SK-N-SH (cell line): ENCODE measurements around the gene CYP26B1. TPM values are rescaled to one million over a fixed set of nuclear protein-coding genes. Genes with fewer than 3 reads are reported as not detected.

Source experiments
- CTCF ChIA-PET: fragments of 300-600, 350-600 bp; formaldehyde crosslinking; extraction: SDS; loops from one replicate; lab custom pipeline; 2021; lab: Yijun Ruan, JAX
- POLR2A ChIA-PET: fragments of 350-600 bp; sonication (Branson Sonifier 250); formaldehyde crosslinking; extraction: SDS; loops from one replicate; lab custom pipeline; 2020; ENCODE audit warnings: antibody characterized with exemption, inconsistent platforms; lab: Yijun Ruan, JAX
- DNase-seq: peaks from one replicate; pipeline ENCODE4 v3.0.0; 2012
- H2AFZ ChIP-seq: fragments of 200-600 bp; sonication (generic); 2 replicates; pipeline ENCODE4 v1.8.1; 2016; ENCODE audit warnings: antibody characterized with exemption, mild to moderate bottlenecking, low read depth
- H3F3A ChIP-seq: fragments of 200-600 bp; sonication (generic); replicated peaks from 2 replicates; pipeline ENCODE3; 2016; ENCODE audit warnings: antibody characterized with exemption, mild to moderate bottlenecking; ENCODE audit not compliant: insufficient read depth
- H3K27ac ChIP-seq, 2 experiments: fragments of 200-500 bp in 1 of 2; fragments of 200-600 bp in 1 of 2; sonication (Bioruptor generic) in 1 of 2; sonication (generic), shearing (Covaris generic) in 1 of 2; 2 replicates each; pipeline versions ENCODE4 v1.5.1 to v1.6.1; 2014 to 2016; ENCODE audit warnings: low read depth in 2 of 2, inconsistent platforms in 1 of 2, low read length in 1 of 2, mild to moderate bottlenecking in 1 of 2, mixed read lengths in 1 of 2
- H3K27me3 ChIP-seq: fragments of 200-600 bp; sonication (generic), shearing (Covaris generic); 2 replicates; pipeline ENCODE4 v1.6.1; 2016; ENCODE audit warnings: mixed run types; ENCODE audit not compliant: insufficient read depth
- H3K36me3 ChIP-seq, 2 experiments: fragments of 200-500 bp in 1 of 2; fragments of 200-600 bp in 1 of 2; sonication (Bioruptor generic) in 1 of 2; sonication (generic) in 1 of 2; replicated peaks in 1 of 2; 2 replicates each; pipeline versions ENCODE3 to v1.5.1; 2014 to 2016; ENCODE audit warnings: low read length in 1 of 2, mild to moderate bottlenecking in 1 of 2; ENCODE audit not compliant: insufficient read depth in 2 of 2, control insufficient read depth in 1 of 2
- H3K4me1 ChIP-seq, 2 experiments: fragments of 200-500 bp in 1 of 2; fragments of 200-600 bp in 1 of 2; sonication (Bioruptor generic) in 1 of 2; sonication (generic), shearing (Covaris generic) in 1 of 2; 2 replicates each; pipeline versions ENCODE4 v1.5.1 to v1.6.1; 2014 to 2016; ENCODE audit warnings: low read depth in 1 of 2, low read length in 1 of 2, mixed run types in 1 of 2; ENCODE audit not compliant: insufficient read depth in 2 of 2, control insufficient read depth in 1 of 2
- H3K4me2 ChIP-seq: fragments of 200-600 bp; sonication (generic), shearing (Covaris generic); 2 replicates; pipeline ENCODE4 v1.6.1; 2017; ENCODE audit warnings: mixed run types
- H3K4me3 ChIP-seq, 2 experiments: fragments of 200-500 bp in 1 of 2; fragments of 200-600 bp in 1 of 2; sonication (Bioruptor generic) in 1 of 2; sonication (generic), shearing (Covaris generic) in 1 of 2; 2 replicates each; pipeline versions ENCODE4 v1.5.1 to v1.8.1; 2014 to 2016; ENCODE audit warnings: low read depth in 2 of 2, inconsistent platforms in 1 of 2, low read length in 1 of 2, mild to moderate bottlenecking in 1 of 2, mixed read lengths in 1 of 2, moderate library complexity in 1 of 2
- H3K79me2 ChIP-seq: fragments of 200-600 bp; sonication (generic); 2 replicates; pipeline ENCODE4 v1.8.1; 2017; ENCODE audit warnings: mild to moderate bottlenecking; ENCODE audit not compliant: insufficient read depth
- H3K9ac ChIP-seq: fragments of 200-600 bp; sonication (generic); 2 replicates; pipeline ENCODE4 v1.6.1; 2017; ENCODE audit warnings: mixed run types
- H3K9me2 ChIP-seq: fragments of 200-600 bp; sonication (generic); 2 replicates; pipeline ENCODE4 v1.6.1; 2017; ENCODE audit warnings: mixed run types
- H3K9me3 ChIP-seq: fragments of 200-600 bp; sonication (generic); 2 replicates; pipeline ENCODE4 v1.6.1; 2017; ENCODE audit warnings: mixed run types, mild to moderate bottlenecking, moderate library complexity
- H4K20me1 ChIP-seq: fragments of 200-600 bp; sonication (generic); 2 replicates; pipeline ENCODE4 v1.6.1; 2017; ENCODE audit warnings: mild to moderate bottlenecking, mixed run types; ENCODE audit not compliant: insufficient read depth
- ELF1 ChIP-seq: IDR thresholded peaks from 2 replicates; pipeline ENCODE4 v1.4.0; 2012
- EP300 ChIP-seq, 2 experiments: IDR thresholded peaks; 2 replicates each; pipeline versions ENCODE4 v1.4.0 to v1.6.1; 2012; ENCODE audit warnings: borderline replicate concordance in 1 of 2, low read depth in 1 of 2, low read length in 1 of 2
- EZH2phosphoT487 ChIP-seq: fragments of 200-600 bp; sonication (generic); IDR thresholded peaks from 2 replicates; pipeline ENCODE4 v1.6.1; 2017; ENCODE audit warnings: low read depth, mixed run types, mild to moderate bottlenecking, antibody characterized with exemption, moderate library complexity, borderline replicate concordance
- FOSL2 ChIP-seq: IDR thresholded peaks from 2 replicates; pipeline ENCODE4 v1.4.0; 2012; ENCODE audit warnings: low read depth, mild to moderate bottlenecking, moderate library complexity, borderline replicate concordance
- FOXM1 ChIP-seq: IDR thresholded peaks from 2 replicates; pipeline ENCODE4 v1.4.0; 2012; ENCODE audit warnings: low read depth, mild to moderate bottlenecking
- GABPA ChIP-seq: IDR thresholded peaks from 2 replicates; pipeline ENCODE4 v1.4.0; 2012; ENCODE audit warnings: low read depth, mild to moderate bottlenecking
- MEF2A ChIP-seq: IDR thresholded peaks from 2 replicates; pipeline ENCODE4 v1.4.0; 2012; ENCODE audit warnings: low read depth, borderline replicate concordance
- MXI1 ChIP-seq: IDR thresholded peaks from 2 replicates; pipeline ENCODE4 v1.6.1; 2012; ENCODE audit warnings: mild to moderate bottlenecking, low read depth, low read length, improper control_type of control experiment
- NFIC ChIP-seq: IDR thresholded peaks from 2 replicates; pipeline ENCODE4 v1.4.0; 2012; ENCODE audit warnings: borderline replicate concordance
- NRF1 ChIP-seq: IDR thresholded peaks from 2 replicates; pipeline ENCODE4 v1.6.1; 2012; ENCODE audit warnings: low read depth, mild to moderate bottlenecking, low read length
- POLR2AphosphoS5 ChIP-seq: IDR thresholded peaks from 2 replicates; pipeline ENCODE4 v1.6.1; 2012; ENCODE audit warnings: low read depth, low read length
- RAD21 ChIP-seq: IDR thresholded peaks from 2 replicates; pipeline ENCODE4 v1.6.1; 2012; ENCODE audit warnings: mild to moderate bottlenecking, low read length
- RCOR1 ChIP-seq: fragments of 150-350 bp; IDR thresholded peaks from 2 replicates; pipeline ENCODE4 v1.6.1; 2017; ENCODE audit warnings: antibody characterized with exemption, low read length
- RFX5 ChIP-seq: IDR thresholded peaks from 2 replicates; pipeline ENCODE4 v1.6.1; 2012; ENCODE audit warnings: mild to moderate bottlenecking, improper control_type of control experiment, low read length
- SIN3A ChIP-seq: IDR thresholded peaks from 2 replicates; pipeline ENCODE4 v1.6.1; 2012; ENCODE audit warnings: low read depth, mild to moderate bottlenecking, low read length, moderate library complexity, borderline replicate concordance
- SMC3 ChIP-seq: IDR thresholded peaks from 2 replicates; pipeline ENCODE4 v1.6.1; 2012; ENCODE audit warnings: low read depth, low read length, improper control_type of control experiment
- TAF1 ChIP-seq: IDR thresholded peaks from 2 replicates; pipeline ENCODE4 v1.6.1; 2012; ENCODE audit warnings: low read depth, mild to moderate bottlenecking, low read length, moderate library complexity, borderline replicate concordance
- TCF12 ChIP-seq: IDR thresholded peaks from 2 replicates; pipeline ENCODE4 v1.4.0; 2012
- TEAD4 ChIP-seq: IDR thresholded peaks from 2 replicates; pipeline ENCODE4 v1.4.0; 2012; ENCODE audit warnings: mild to moderate bottlenecking, borderline replicate concordance; ENCODE audit not compliant: insufficient read depth
- USF1 ChIP-seq: IDR thresholded peaks from 2 replicates; pipeline ENCODE4 v1.4.0; 2012; ENCODE audit warnings: low read depth, borderline replicate concordance
- YY1 ChIP-seq: IDR thresholded peaks from 2 replicates; pipeline ENCODE4 v1.4.0; 2012; ENCODE audit warnings: low read depth, mild to moderate bottlenecking
- WGBS: methylation state at CpG from one replicate; pipeline ENCODE4 v1.1.6; 2017; ENCODE audit warnings: low lambda C conversion rate; 5-methylcytosine and 5-hydroxymethylcytosine counted together
- polyA plus RNA-seq, 3 experiments: library from polyadenylated mRNA; depleted of rRNA; stranded (reverse); fragments of >200 nt; gene quantifications; 2 replicates each; pipeline ENCODE4 v1.2.3, GENCODE V29; 2012
- TF ChIP-seq, protein P1 (sequence below): fragments of 200-600 bp; sonication (generic); IDR thresholded peaks from 2 replicates; pipeline ENCODE4 v1.6.1; 2017; ENCODE audit warnings: antibody characterized with exemption, mild to moderate bottlenecking, moderate library complexity
- TF ChIP-seq, protein P2 (sequence below): fragments of 150-350 bp; IDR thresholded peaks from 2 replicates; pipeline ENCODE4 v1.6.1; 2016; ENCODE audit warnings: mild to moderate bottlenecking, low read depth, low read length

The CYP26B1 gene
- polyA plus RNA-seq, 1 of the 3 experiments (the other 2 are of a cell fraction) = 0.33 TPM

GRCh38 chr2:72183466-72183865, 35.8 kb upstream of the CYP26B1 start:
- WGBS = 85% methylated on average over 2 of the region's 2 CpGs

GRCh38 chr2:72183016-72183415, 35.4 kb upstream of the CYP26B1 start:
- Histone ChIP-seq H3K9me3 (no peaks in the 10 kb centered on the region), H3K36me3 (peaks cover 0 to 10% of the 10 kb centered on the region in 2 experiments), H3K27me3 (no peaks in the 10 kb centered on the region), H4K20me1 (no peaks in the 10 kb centered on the region), H3F3A (no peaks in the 10 kb centered on the region), H2AFZ (no peak overlapping the region), H3K4me2 (no peak overlapping the region), H3K9ac (no peak overlapping the region), H3K79me2 (no peaks in the 10 kb centered on the region), H3K9me2 (no peaks in the 10 kb centered on the region), H3K4me3 (no peak overlapping the region), H3K27ac (no peak overlapping the region), H3K4me1 (no peaks in the 10 kb centered on the region)
- POLR2A ChIA-PET = no interaction called here
- CTCF ChIA-PET = no interaction called here
- no peak for DNase-seq
- TF ChIP-seq GABPA = no peak
- no peak for TF ChIP-seq TEAD4
- TF ChIP-seq RAD21 = no peak
- no peak for TF ChIP-seq USF1
- TF ChIP-seq MXI1 = no peak
- TF ChIP-seq YY1 = no peak
- TF ChIP-seq RCOR1 = no peak
- no peak for TF ChIP-seq NRF1
- TF ChIP-seq, protein P1, sequence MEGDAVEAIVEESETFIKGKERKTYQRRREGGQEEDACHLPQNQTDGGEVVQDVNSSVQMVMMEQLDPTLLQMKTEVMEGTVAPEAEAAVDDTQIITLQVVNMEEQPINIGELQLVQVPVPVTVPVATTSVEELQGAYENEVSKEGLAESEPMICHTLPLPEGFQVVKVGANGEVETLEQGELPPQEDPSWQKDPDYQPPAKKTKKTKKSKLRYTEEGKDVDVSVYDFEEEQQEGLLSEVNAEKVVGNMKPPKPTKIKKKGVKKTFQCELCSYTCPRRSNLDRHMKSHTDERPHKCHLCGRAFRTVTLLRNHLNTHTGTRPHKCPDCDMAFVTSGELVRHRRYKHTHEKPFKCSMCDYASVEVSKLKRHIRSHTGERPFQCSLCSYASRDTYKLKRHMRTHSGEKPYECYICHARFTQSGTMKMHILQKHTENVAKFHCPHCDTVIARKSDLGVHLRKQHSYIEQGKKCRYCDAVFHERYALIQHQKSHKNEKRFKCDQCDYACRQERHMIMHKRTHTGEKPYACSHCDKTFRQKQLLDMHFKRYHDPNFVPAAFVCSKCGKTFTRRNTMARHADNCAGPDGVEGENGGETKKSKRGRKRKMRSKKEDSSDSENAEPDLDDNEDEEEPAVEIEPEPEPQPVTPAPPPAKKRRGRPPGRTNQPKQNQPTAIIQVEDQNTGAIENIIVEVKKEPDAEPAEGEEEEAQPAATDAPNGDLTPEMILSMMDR = no peak
- TF ChIP-seq EP300 (IDR thresholded peaks at IDR 0.05; ENCODE audit: borderline replicate concordance in 1 of 2, low read depth in 1 of 2, low read length in 1 of 2) = no peak
- no peak for TF ChIP-seq SIN3A
- TF ChIP-seq TAF1 = no peak
- no peak for TF ChIP-seq ELF1
- TF ChIP-seq SMC3 = no peak
- no peak for TF ChIP-seq RFX5

More at GRCh38 chr2:72183466-72183865, 35.8 kb upstream of the CYP26B1 start:
- H3F3A ChIP-seq = no peaks in the 10 kb centered on the region
- no peak for TF ChIP-seq POLR2AphosphoS5
- TF ChIP-seq SIN3A = no peak
- TF ChIP-seq, protein P2, sequence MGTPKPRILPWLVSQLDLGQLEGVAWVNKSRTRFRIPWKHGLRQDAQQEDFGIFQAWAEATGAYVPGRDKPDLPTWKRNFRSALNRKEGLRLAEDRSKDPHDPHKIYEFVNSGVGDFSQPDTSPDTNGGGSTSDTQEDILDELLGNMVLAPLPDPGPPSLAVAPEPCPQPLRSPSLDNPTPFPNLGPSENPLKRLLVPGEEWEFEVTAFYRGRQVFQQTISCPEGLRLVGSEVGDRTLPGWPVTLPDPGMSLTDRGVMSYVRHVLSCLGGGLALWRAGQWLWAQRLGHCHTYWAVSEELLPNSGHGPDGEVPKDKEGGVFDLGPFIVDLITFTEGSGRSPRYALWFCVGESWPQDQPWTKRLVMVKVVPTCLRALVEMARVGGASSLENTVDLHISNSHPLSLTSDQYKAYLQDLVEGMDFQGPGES = no peak
- TF ChIP-seq RCOR1 = no peak
- TF ChIP-seq TCF12 = no peak
- no peak for TF ChIP-seq TAF1
- TF ChIP-seq GABPA = no peak
- TF ChIP-seq MXI1 = no peak
- no peak for TF ChIP-seq USF1
- TF ChIP-seq EZH2phosphoT487 = no peak
- TF ChIP-seq RFX5 = no peak
- TF ChIP-seq MEF2A = no peak
- TF ChIP-seq FOXM1 = no peak
- no peak for TF ChIP-seq FOSL2
- no peak for TF ChIP-seq SMC3
- no peak for TF ChIP-seq TEAD4
- no peak for TF ChIP-seq NFIC
- no peak overlapping the region for H2AFZ ChIP-seq
- ChIA-PET CTCF (no interaction called here), POLR2A (no interaction called here)
- peaks cover 0 to 8% of the 10 kb centered on the region in 2 experiments for H3K36me3 ChIP-seq
- no peak overlapping the region for H3K4me2 ChIP-seq
- no peak overlapping the region for H3K27ac ChIP-seq
- H3K9ac ChIP-seq = no peak overlapping the region
- H3K27me3 ChIP-seq = no peaks in the 10 kb centered on the region
- H3K79me2 ChIP-seq = no peaks in the 10 kb centered on the region
- no peak overlapping the region for H3K4me3 ChIP-seq
- no peaks in the 10 kb centered on the region for H3K9me2 ChIP-seq
- no peaks in the 10 kb centered on the region for H3K4me1 ChIP-seq
- H3K9me3 ChIP-seq = no peaks in the 10 kb centered on the region
- no peaks in the 10 kb centered on the region for H4K20me1 ChIP-seq
- DNase-seq = no peak
